Measurements from ENCODE around the gene ATOX1.
"Not testable (repeated sequence)": the region's sequence is repeated elsewhere in the genome, so short reads cannot be mapped to it uniquely, and the experiment has no call there.

ATOX1 gene

GRCh38 chr5:151724360-151724759 lies 34.1 kb downstream of the ATOX1 start:
- no peak for DNase-seq

DNA sequence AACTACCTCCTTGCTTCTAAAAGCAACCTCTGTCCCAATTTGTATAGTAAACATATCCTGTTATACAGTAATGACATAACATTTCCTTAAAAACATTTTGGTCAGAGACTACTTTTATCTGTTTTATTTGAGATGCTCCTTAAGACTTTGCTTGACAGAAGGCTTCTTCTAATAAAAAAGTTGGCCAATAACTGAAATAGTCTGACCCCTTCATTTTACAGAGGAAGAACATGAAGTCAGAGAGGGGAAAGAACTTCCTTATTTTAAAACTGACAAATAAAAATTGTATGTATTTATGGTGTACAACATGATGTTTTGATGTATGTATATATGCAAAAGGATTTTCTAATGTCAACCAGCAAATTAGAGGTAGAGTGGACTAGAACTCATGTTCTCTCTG lies 35.9 kb downstream of the ATOX1 start:
- DNase-seq, result no peak

- DNase-seq, result no peak
These were observed 36.5 kb downstream of the ATOX1 start for GRCh38 chr5:151721812-151722391.

DNA sequence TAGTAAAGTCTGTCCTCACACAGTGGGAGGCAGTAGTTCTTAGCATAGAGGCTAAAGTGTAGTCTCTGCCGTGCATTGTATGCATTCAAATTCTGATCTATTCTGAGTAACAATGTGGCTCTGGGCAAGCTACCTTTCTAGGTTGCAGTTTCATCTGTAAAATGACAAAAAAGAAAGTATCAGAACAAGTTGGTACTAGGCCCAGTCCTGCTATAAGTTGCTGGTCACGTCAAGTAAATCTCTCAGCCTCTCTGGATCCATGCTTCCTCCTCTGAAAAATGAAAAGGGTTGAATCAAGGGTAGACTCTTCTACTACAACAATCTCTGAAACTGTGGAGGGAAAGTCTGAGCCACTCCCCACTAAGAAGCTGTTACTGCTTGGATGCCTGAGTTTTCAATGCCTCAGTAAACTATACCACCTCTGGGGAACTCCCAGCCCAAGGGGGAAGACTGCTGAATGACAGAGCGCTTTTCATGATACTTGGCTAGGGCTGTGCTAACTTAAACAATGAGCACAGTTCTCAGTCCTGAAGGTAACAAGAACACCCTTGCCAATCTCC lies 37.3 kb downstream of the ATOX1 start:
- DNase-seq, result no peak

DNA sequence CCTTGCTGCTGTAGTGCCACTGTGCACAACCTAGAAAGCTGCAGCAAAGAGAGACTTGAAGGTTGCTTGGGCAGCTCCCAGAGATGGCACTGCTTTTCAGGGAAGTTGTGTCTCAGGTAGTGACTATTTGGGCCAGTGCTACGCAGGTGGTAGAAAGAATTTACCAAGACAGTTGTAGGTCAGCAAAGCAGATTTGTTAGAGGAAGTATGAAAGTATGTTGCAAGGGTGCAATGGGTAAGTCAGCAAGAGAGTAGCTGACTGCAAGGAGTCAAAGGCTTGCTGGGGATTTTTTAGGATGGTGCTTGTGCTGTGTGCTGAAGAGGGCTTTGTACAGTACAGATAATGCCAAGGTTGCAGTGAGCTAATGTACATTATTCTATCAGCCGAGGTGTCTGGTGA lies 38.2 kb downstream of the ATOX1 start:
- DNase-seq, result no peak

GRCh38 chr5:151719228-151720000 lies 39.0 kb downstream of the ATOX1 start:
- DNase-seq, result no peak

GRCh38 chr5:151718646-151719045 lies 39.8 kb downstream of the ATOX1 start:
- DNase-seq, result no peak

DNA sequence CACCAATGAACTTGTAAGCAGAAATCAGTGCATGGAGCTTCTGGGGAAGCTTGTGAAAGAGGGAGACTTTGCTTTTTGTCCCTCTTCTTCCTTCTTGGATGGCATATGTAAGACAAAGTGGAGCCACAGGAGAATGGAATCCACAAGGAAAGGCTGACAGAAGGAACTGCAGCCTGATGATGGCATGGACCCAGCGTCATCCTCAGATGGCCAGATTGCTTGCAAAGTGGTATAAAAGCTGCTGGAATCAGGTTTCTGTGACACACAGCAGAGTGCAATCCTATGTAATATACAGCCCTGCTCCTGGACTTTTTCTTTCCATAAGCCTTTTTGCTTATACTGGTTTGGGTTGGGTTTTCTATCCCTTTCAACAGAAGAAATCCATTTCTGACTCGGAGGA lies 40.3 kb downstream of the ATOX1 start:
- DNase-seq, result no peak

GRCh38 chr5:151717416-151717815 lies 41.0 kb downstream of the ATOX1 start:
- DNase-seq, result no peak

DNA sequence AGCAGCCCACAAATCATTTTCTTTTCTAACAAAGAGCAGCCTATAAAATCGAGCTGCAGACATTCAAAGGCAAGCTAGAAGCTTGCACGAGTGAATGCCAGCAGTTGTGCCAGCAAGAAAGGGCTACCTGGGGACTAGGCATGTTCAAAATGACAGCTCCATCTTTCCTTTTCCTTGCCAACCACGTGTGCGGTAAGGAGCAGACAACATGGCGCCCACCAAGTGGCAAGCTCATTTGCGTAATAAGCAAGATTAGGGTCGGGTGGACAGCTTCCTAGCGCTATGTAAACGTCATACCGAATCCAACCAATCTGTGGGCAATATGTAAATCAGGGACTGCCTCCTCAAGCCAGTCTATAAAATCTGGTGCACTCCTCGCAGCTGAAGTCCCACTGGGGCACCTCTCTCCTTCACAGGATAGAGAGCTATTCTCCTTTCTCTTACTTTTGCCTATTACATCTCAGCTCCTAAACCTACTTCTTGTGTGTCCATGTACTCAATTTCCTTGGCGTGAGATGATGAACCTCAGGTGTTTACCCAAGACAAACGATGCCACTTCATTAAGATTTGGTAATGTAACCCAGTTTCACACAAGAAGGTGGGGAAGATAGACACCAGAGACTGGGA lies 49.2 kb downstream of the ATOX1 start:
- DNase-seq, result no peak

GRCh38 chr5:151708126-151708525 lies 50.3 kb downstream of the ATOX1 start:
- no peak for DNase-seq

- DNase-seq, result no peak
These were observed 50.9 kb downstream of the ATOX1 start for GRCh38 chr5:151707567-151707966.

DNA sequence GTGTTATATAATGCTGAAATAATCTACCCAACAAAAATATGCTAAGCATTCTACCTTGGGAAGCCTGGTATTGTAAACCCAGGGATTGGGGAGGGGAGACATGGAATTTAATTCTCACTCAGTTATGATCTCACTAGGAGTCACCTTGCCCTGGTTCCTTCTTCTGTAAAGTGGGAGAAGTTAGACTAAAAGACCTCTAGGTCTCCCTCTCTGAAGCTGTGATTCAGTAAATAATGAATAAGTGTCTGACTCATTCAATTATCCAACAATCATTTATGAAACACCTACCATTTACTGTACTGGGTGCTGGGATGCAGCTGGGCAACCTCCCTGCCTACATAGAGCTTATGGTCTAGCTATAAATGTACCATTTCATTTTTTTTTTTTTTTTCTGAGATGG lies 51.5 kb downstream of the ATOX1 start:
- no peak for DNase-seq

GRCh38 chr5:151703780-151704179 lies 54.7 kb downstream of the ATOX1 start:
- no peak for DNase-seq

DNA sequence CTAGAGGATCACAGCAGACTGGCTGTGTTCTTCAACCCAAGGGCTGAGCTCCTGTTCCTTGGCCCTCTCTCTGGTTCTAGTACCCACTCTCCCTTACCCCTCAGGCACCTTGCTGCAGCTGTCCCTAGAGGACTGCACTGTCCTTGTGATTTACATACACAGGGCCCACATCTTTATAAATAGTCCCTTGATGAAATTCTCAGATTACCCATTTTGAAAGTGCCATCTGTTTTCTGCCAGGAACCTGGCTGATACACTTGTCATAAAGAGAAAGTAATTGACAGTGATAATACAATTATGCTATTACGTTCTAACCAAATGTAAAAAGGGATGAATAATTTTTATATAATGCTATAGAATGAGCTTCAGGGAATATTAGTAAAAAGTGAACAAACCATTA lies 55.2 kb downstream of the ATOX1 start:
- no peak for DNase-seq

GRCh38 chr5:151700820-151701219 lies 57.6 kb downstream of the ATOX1 start:
- no peak for DNase-seq

GRCh38 chr5:151700296-151700695 lies 58.1 kb downstream of the ATOX1 start:
- DNase-seq, result no peak

DNA sequence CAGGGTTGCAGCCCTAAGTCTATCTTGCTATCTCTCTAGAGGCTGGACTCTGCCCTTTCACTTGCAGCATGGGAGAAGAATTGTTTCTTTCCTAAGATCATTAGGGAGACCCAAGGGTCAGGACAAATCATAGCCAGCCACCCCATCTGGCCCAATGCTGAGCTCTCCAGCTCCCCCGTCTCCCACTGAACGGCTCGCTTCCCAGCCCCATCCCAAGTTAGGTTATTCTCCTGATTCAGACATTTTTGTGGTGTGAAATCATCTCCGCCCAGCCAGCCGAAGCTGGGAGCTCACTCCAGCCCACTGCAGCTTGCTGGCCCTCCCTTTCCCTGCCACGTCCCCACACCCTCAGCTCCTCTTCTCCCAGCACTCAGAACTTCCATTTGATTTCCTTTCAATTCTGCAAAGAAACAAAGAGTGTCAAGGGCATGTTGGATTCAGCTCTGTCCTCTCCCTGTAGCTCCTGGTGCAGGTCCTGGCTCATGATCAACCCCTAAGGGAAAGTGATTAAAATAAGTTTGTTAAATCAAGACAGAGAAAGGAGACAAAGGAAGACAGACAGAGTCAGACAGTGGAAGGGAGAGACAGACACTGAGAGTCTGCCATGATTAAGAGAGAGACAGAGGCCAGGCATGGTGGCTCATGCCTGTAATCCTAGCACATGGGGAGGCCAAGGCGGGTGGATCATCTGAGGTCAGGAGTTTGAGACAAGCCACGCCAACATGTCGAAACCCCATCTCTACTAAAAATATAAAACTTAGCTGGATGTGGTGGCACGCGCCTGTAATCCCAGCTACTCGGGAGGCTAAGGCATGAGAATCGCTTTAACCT lies 59.1 kb downstream of the ATOX1 start:
- no peak for DNase-seq

DNA sequence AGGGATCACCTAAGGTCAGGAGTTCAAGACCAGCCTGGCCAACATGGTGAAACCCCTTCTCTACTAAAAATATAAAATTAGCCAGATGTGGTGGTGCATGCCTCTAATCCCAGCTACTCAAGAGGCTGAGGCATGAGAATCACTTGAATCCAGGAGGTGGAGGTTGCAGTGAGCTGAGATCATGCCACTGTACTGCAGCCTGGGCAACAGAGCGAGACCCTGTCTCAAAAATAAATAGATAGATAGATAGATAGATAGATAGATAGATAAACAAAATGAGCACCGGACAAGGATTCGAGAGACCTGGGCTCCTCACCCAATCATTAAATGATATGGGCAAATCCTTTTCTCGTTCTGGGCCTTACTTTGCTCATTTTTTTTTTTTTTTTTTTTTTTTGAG lies 60.4 kb downstream of the ATOX1 start:
- DNase-seq, result not testable (repeated sequence)

GRCh38 chr5:151697452-151697851 lies 61.0 kb downstream of the ATOX1 start:
- DNase-seq, result no peak

DNA sequence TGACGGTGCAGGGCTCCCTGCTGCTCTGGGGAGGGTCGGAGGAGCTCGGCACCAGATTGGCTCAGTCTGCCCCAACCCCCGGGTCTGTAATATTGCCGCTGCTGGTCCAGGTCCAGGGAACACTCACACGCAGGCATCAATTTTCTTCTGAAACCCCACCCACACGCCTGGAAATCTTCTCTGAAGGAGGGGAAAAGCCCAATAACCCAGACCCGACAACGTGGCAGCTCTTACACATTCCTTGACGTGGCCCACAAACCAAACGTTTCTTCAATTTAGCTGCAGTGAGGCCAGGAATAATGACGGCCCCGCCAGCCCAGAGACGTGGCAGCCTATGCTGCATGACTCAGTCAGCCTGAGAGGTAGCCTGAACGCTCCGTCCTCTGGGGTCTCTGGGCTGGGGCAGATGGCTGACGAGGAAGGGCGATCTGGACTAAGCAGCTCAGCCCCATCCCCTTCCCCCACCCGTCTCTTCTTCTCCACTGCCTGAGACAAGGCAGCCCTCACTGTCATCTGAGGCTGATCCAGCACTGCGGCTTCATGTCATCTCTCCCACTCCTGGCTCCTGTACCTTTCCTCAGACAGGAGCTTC lies 61.9 kb downstream of the ATOX1 start:
- no peak for DNase-seq

DNA sequence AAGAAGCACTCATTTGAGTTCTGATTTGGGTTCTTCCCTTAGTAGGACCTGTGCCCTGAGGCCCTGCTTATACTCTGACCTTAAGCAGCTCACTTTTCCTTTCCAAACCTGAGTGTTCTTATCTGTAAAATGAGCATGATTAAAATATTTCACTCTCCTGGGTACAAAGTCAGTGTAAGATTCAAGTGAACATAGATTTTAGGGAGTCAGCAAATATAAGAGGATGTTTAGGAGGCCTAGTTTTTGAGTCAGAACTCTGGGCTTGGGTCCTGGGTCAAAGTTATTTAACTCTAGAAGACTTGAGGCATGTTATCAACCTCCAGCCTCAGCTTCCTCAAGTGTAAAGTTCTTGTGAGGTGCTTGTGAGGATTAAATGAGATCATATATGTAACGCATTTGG lies 63.0 kb downstream of the ATOX1 start:
- no peak for DNase-seq

GRCh38 chr5:151694035-151694485 lies 64.4 kb downstream of the ATOX1 start:
- no peak for DNase-seq

Measured in DMS153 (cell line).